Loucy (cell line): ENCODE measurements around the gene SLC23A2.

Source experiments
- EZH2phosphoT487 ChIP-seq: fragments of 200-600 bp; IDR thresholded peaks from 2 replicates; pipeline ENCODE4 v1.6.1; 2018; ENCODE audit warnings: antibody characterized with exemption, mild to moderate bottlenecking, moderate library complexity, borderline replicate concordance
- TF ChIP-seq, protein P1 (sequence below): fragments of 200-600 bp; sonication (generic); conservative IDR thresholded peaks from 2 replicates; pipeline ENCODE4 v1.5.1; 2014; ENCODE audit warnings: mild to moderate bottlenecking, antibody characterized with exemption, low read length

- no peak for TF ChIP-seq EZH2phosphoT487
- TF ChIP-seq, protein P1, sequence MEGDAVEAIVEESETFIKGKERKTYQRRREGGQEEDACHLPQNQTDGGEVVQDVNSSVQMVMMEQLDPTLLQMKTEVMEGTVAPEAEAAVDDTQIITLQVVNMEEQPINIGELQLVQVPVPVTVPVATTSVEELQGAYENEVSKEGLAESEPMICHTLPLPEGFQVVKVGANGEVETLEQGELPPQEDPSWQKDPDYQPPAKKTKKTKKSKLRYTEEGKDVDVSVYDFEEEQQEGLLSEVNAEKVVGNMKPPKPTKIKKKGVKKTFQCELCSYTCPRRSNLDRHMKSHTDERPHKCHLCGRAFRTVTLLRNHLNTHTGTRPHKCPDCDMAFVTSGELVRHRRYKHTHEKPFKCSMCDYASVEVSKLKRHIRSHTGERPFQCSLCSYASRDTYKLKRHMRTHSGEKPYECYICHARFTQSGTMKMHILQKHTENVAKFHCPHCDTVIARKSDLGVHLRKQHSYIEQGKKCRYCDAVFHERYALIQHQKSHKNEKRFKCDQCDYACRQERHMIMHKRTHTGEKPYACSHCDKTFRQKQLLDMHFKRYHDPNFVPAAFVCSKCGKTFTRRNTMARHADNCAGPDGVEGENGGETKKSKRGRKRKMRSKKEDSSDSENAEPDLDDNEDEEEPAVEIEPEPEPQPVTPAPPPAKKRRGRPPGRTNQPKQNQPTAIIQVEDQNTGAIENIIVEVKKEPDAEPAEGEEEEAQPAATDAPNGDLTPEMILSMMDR: no peak
These were observed 74.7 kb downstream of the SLC23A2 start for GRCh38 chr20:4926531-4927156.
